ENCODE measurements around the gene DCUN1D4.

DNA sequence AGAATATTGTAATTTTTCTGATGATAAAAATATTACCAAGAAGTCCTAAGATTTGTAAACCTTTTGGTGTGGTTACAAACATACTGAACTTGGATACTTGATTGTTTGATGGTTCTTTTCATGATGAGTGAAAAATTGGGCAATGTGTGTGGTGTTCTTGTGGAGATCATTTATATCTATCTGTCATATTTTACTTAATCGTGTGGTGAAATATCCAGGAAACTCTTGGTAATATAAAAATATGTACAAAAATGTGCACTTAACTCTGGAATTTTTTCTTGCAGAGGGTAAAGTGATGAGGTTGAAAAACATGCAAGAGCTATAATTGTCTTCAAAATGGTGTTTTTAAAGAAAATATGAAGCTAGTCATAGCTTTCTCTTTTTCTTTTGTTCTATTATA is 2.8 kb downstream of the DCUN1D4 start:
- TF ChIP-seq REST (IDR thresholded peaks at IDR 0.05; ENCODE audit: low read depth) (no peak), POLR2A (IDR thresholded peaks at IDR 0.05; ENCODE audit: borderline replicate concordance, extremely low read depth, insufficient read depth, insufficient read length) (no peak), CTCF (IDR thresholded peaks at IDR 0.05 in 2 of 3, conservative IDR thresholded peaks at IDR 0.05 in 1 of 3; ENCODE audit: borderline replicate concordance in 1 of 3, insufficient read depth in 1 of 3, low read depth in 2 of 3, low read length in 2 of 3) (no peak), POLR2AphosphoS5 (IDR thresholded peaks at IDR 0.05; ENCODE audit: low read depth, low read length) (no peak), EZH2phosphoT487 (IDR thresholded peaks at IDR 0.05; ENCODE audit: borderline replicate concordance) (no peak)
